ENCODE results near the gene P3H3.

DNA sequence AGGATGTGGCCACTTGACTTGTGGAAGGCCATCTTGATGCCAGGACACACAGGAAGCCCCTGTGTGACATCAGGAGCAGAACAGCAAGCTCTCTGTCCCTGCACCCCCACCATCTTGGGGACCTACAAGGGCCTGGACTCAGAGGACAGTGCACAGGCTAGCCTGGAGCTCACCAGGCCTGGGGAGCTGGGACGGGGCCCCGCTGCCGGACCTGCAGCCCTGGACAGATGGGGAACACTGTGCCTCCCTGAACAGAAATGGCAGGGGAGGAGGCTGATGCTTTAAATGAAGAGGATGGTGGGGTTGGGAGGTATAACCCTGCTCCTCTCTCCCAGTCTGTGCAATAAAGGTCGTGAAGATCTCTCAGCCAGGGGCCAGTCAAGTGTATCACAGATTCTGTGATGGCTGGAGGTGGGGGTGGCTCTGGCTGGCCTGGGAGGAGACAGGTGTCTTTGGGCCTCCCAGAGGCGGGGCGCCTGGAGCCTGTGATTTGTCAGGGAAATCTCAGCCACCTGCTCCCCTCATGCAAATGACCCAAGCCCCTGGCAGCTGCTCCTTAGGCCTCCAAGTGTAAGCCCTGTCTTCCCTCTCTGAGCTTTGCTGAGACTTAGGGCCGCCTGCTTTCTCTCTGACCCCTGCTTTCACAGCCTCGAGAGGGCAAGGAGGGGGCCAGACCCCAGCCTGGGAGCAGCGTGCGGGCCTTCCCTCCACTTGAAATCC, 11.4 kb downstream of the P3H3 start:
- TF ChIP-seq, protein P1, sequence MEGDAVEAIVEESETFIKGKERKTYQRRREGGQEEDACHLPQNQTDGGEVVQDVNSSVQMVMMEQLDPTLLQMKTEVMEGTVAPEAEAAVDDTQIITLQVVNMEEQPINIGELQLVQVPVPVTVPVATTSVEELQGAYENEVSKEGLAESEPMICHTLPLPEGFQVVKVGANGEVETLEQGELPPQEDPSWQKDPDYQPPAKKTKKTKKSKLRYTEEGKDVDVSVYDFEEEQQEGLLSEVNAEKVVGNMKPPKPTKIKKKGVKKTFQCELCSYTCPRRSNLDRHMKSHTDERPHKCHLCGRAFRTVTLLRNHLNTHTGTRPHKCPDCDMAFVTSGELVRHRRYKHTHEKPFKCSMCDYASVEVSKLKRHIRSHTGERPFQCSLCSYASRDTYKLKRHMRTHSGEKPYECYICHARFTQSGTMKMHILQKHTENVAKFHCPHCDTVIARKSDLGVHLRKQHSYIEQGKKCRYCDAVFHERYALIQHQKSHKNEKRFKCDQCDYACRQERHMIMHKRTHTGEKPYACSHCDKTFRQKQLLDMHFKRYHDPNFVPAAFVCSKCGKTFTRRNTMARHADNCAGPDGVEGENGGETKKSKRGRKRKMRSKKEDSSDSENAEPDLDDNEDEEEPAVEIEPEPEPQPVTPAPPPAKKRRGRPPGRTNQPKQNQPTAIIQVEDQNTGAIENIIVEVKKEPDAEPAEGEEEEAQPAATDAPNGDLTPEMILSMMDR (IDR thresholded peaks at IDR 0.05; ENCODE audit: low read depth, low read length) = no peak
- TF ChIP-seq EZH2phosphoT487 (IDR thresholded peaks at IDR 0.05; ENCODE audit: low read depth) = no peak

Measured in OCI-LY3 (cell line).